Suprapubic skin (tissue), 4 donors: ENCODE data around the gene FCER2. TPM values are rescaled to one million over a fixed set of nuclear protein-coding genes. Genes with fewer than 3 reads are reported as not detected.

Source experiments
- DNase-seq, 2 donors: peaks; one replicate each; pipeline ENCODE4 v3.0.0-alpha.2; 2019; ENCODE audit warnings: low spot score in 2 of 2
- H3K27ac ChIP-seq: fragments of 200-600 bp; sonication (generic); one replicate; pipeline ENCODE4 v1.5.1; 2019
- H3K27me3 ChIP-seq: fragments of 200-600 bp; sonication (generic); one replicate; pipeline ENCODE4 v1.5.1; 2019
- H3K36me3 ChIP-seq: fragments of 200-600 bp; sonication (generic); one replicate; pipeline ENCODE4 v1.5.1; 2019
- H3K4me1 ChIP-seq: fragments of 200-600 bp; sonication (generic); one replicate; pipeline ENCODE4 v1.5.1; 2019
- H3K4me3 ChIP-seq: fragments of 200-600 bp; sonication (generic); one replicate; pipeline ENCODE4 v1.5.1; 2019; ENCODE audit warnings: mild to moderate bottlenecking
- H3K9me3 ChIP-seq: fragments of 200-600 bp; sonication (generic); one replicate; pipeline ENCODE4 v1.5.1; 2019
- CTCF ChIP-seq, 2 donors: fragments of 200-600 bp in 1 of 2; fragments of 450-650 bp in 1 of 2; sonication (generic) in 1 of 2; IDR thresholded peaks; one replicate each; pipeline ENCODE4 v1.5.1; 2016 to 2019; ENCODE audit warnings: antibody characterized with exemption in 2 of 2, mild to moderate bottlenecking in 1 of 2, moderate library complexity in 1 of 2
- EP300 ChIP-seq: sonication (generic); formaldehyde crosslinking; IDR thresholded peaks from one replicate; pipeline ENCODE4 v1.6.1; 2017; ENCODE audit warnings: antibody characterized with exemption
- POLR2A ChIP-seq, 2 donors: fragments of 450-650 bp; IDR thresholded peaks; one replicate each; pipeline ENCODE4 v1.6.1; 2017; ENCODE audit warnings: antibody characterized with exemption in 2 of 2, mild to moderate bottlenecking in 2 of 2, moderate library complexity in 2 of 2
- POLR2AphosphoS5 ChIP-seq, 3 donors: sonication (generic); formaldehyde crosslinking; IDR thresholded peaks; one replicate each; pipeline ENCODE4 v1.6.1; 2017; ENCODE audit warnings: antibody characterized with exemption in 3 of 3
- WGBS: methylation state at CpG from one replicate; pipeline ENCODE4 v1.1.5; 2018; 5-methylcytosine and 5-hydroxymethylcytosine counted together
- total RNA-seq, 4 donors: library from RNA; depleted of rRNA; stranded (reverse); fragments of >200 nt; gene quantifications; one replicate each; pipeline ENCODE4 v1.1.0, GENCODE V29; 2016

The FCER2 gene
- total RNA-seq, 4 donors from 2014 or later, result not detected

GRCh38 chr19:7691497-7691896 is 10.4 kb downstream of the FCER2 start:
- no peak for DNase-seq
- peaks cover 20% of the 10 kb centered on the region for H3K27me3 ChIP-seq
- TF ChIP-seq POLR2A (IDR thresholded peaks at IDR 0.05) (no peak), EP300 (no peak), CTCF (IDR thresholded peaks at IDR 0.05) (no peak), POLR2AphosphoS5 (IDR thresholded peaks at IDR 0.05) (no peak)
- no peaks in the 10 kb centered on the region for H3K36me3 ChIP-seq
- H3K9me3 ChIP-seq, result no peaks in the 10 kb centered on the region
- H3K4me1 ChIP-seq, result no peaks in the 10 kb centered on the region
- H3K27ac ChIP-seq, result no peak overlapping the region
- no peak overlapping the region for H3K4me3 ChIP-seq

GRCh38 chr19:7690779-7691258 is 11.1 kb downstream of the FCER2 start:
- no peaks in the 10 kb centered on the region for H3K36me3 ChIP-seq
- no peaks in the 10 kb centered on the region for H3K9me3 ChIP-seq
- H3K4me3 ChIP-seq, result no peak overlapping the region
- H3K27ac ChIP-seq, result no peak overlapping the region
- no peak for TF ChIP-seq EP300
- TF ChIP-seq CTCF (IDR thresholded peaks at IDR 0.05), result no peak
- TF ChIP-seq POLR2A (IDR thresholded peaks at IDR 0.05), result no peak
- no peak for TF ChIP-seq POLR2AphosphoS5 (IDR thresholded peaks at IDR 0.05)
- no peak for DNase-seq
- H3K27me3 ChIP-seq, result peaks cover 14% of the 10 kb centered on the region
- peaks cover under 1% of the 10 kb centered on the region for H3K4me1 ChIP-seq
- WGBS, result 80% methylated on average over 8 of the region's 8 CpGs

GRCh38 chr19:7689165-7689564 is 12.8 kb downstream of the FCER2 start:
- 35% methylated on average over 19 of the region's 23 CpGs for WGBS

GRCh38 chr19:7687177-7687576 is 14.8 kb downstream of the FCER2 start:
- Histone ChIP-seq H3K4me1 (peaks cover 7% of the 10 kb centered on the region), H3K27me3 (peaks cover 14% of the 10 kb centered on the region), H3K27ac (no peak overlapping the region), H3K9me3 (no peaks in the 10 kb centered on the region), H3K4me3 (no peak overlapping the region), H3K36me3 (peaks cover 25% of the 10 kb centered on the region)
- 79% methylated on average over 5 of the region's 12 CpGs for WGBS
- no peak for DNase-seq
- TF ChIP-seq POLR2A (IDR thresholded peaks at IDR 0.05) (no peak), EP300 (no peak), CTCF (IDR thresholded peaks at IDR 0.05) (no peak), POLR2AphosphoS5 (IDR thresholded peaks at IDR 0.05) (no peak)

More at GRCh38 chr19:7689165-7689564, 12.8 kb downstream of the FCER2 start:
- Histone ChIP-seq H3K9me3 (no peaks in the 10 kb centered on the region), H3K4me1 (peaks cover 5% of the 10 kb centered on the region), H3K4me3 (no peak overlapping the region), H3K27ac (no peak overlapping the region), H3K27me3 (peaks cover 14% of the 10 kb centered on the region), H3K36me3 (peaks cover 6% of the 10 kb centered on the region)
- TF ChIP-seq POLR2A (IDR thresholded peaks at IDR 0.05), result no peak
- TF ChIP-seq CTCF (IDR thresholded peaks at IDR 0.05), result no peak
- no peak for TF ChIP-seq POLR2AphosphoS5 (IDR thresholded peaks at IDR 0.05)
- no peak for TF ChIP-seq EP300
- DNase-seq, result no peak

- Histone ChIP-seq H3K27me3 (peaks cover 11% of the 10 kb centered on the region), H3K36me3 (peaks cover 27% of the 10 kb centered on the region), H3K4me1 (peaks cover 19% of the 10 kb centered on the region), H3K4me3 (no peak overlapping the region), H3K9me3 (no peaks in the 10 kb centered on the region), H3K27ac (no peak overlapping the region)
- WGBS, result 57% methylated on average over 19 of the region's 19 CpGs
- no peak for TF ChIP-seq POLR2AphosphoS5 (IDR thresholded peaks at IDR 0.05)
- TF ChIP-seq CTCF (IDR thresholded peaks at IDR 0.05), result no peak
- TF ChIP-seq POLR2A (IDR thresholded peaks at IDR 0.05), result no peak
- TF ChIP-seq EP300, result no peak
- no peak for DNase-seq
Observed at GRCh38 chr19:7685546-7686445, 16.1 kb downstream of the FCER2 start.
